ENCODE results near the gene NT5M. TPM values are rescaled to one million over a fixed set of nuclear protein-coding genes. Genes with fewer than 3 reads are reported as not detected.

NT5M gene
- total and polyA plus RNA-seq, 9 of the 15 experiments (the other 6 are each of a cell fraction or from before 2014, with no cell fraction given) = 0.24 to 10.1 (median 3.4) TPM

DNA sequence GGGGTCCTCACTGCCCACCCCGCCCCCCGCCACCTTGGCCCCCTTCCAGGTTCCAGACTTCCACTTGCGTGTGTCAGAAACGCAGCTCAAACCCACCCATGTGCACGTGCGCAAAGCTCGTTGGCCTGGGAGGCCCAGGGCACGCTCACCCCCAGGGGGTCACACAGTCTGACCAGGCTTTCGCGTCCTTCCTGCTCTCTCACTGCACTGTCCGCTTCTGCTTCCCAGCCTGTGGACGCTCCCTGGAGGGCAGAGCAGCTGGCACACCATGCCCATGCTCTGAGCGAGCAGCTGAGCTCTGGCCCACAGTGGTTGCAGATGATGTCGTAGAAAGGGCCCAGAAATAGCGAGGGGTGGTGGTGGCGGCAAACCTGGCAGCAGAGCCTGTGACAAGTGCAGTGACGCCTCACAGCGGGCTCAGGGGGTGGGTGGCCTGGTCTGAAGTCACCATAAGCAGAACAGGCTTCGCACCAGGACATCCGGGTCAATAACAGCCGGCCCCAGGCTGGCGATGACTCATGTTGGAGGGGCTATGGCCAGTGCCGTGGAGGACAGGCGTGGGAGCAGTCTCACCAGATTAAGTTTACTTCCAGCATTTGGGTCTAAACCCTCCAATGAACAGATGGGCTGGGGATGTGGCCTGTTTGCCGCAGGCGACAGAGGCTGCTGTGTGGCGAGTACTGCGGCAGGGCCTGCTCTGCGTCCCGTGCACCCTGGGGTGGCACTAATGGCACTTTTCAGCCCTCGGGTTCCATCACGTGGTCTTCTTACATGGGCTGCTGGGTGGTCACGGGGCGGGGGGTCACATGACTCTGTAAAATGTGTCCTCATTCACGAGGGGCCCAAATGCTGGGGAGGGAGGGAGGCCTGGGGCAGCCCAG is 49.0 kb downstream of the NT5M start (continued):
- TF ChIP-seq TAF1 (IDR thresholded peaks at IDR 0.05; ENCODE audit: control insufficient read depth, extremely low read depth, insufficient read depth, low read length, severe bottlenecking) (peak; percentile 33), ETV5 (CRISPR knock-in tag; IDR thresholded peaks at IDR 0.05; ENCODE audit: low read depth) (peak; percentile 48; the same call in 1 of the 2 replicates), ESRRA (IDR thresholded peaks at IDR 0.05; ENCODE audit: borderline replicate concordance, low read depth) (no peak), RAD21 (CRISPR knock-in tag; conservative IDR thresholded peaks at IDR 0.05 in 1 of 2, IDR thresholded peaks at IDR 0.05 in 1 of 2) (peak in 1 of 2 experiments; percentile 22; a peak in 1 of 4 replicates), SMARCB1 (IDR thresholded peaks at IDR 0.05; ENCODE audit: insufficient read length, low read depth) (no peak), NR2C2 (CRISPR knock-in tag; IDR thresholded peaks at IDR 0.05) (no peak), NR2C2 (tag; IDR thresholded peaks at IDR 0.05) (0 out of 2 replicates have a peak, but pooled peaks have one; percentile 18), KDM5B (IDR thresholded peaks at IDR 0.05; ENCODE audit: insufficient replicate concordance, low read depth, low read length) (peak; percentile 59)
- TF ChIP-seq, protein P1, sequence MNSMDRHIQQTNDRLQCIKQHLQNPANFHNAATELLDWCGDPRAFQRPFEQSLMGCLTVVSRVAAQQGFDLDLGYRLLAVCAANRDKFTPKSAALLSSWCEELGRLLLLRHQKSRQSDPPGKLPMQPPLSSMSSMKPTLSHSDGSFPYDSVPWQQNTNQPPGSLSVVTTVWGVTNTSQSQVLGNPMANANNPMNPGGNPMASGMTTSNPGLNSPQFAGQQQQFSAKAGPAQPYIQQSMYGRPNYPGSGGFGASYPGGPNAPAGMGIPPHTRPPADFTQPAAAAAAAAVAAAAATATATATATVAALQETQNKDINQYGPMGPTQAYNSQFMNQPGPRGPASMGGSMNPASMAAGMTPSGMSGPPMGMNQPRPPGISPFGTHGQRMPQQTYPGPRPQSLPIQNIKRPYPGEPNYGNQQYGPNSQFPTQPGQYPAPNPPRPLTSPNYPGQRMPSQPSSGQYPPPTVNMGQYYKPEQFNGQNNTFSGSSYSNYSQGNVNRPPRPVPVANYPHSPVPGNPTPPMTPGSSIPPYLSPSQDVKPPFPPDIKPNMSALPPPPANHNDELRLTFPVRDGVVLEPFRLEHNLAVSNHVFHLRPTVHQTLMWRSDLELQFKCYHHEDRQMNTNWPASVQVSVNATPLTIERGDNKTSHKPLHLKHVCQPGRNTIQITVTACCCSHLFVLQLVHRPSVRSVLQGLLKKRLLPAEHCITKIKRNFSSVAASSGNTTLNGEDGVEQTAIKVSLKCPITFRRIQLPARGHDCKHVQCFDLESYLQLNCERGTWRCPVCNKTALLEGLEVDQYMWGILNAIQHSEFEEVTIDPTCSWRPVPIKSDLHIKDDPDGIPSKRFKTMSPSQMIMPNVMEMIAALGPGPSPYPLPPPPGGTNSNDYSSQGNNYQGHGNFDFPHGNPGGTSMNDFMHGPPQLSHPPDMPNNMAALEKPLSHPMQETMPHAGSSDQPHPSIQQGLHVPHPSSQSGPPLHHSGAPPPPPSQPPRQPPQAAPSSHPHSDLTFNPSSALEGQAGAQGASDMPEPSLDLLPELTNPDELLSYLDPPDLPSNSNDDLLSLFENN (IDR thresholded peaks at IDR 0.05; ENCODE audit: low read depth in 2 of 2, low read length in 2 of 2) = peak in 1 of 2 experiments; percentile 64; a peak in 1 of 4 replicates
- TF ChIP-seq, protein P2, sequence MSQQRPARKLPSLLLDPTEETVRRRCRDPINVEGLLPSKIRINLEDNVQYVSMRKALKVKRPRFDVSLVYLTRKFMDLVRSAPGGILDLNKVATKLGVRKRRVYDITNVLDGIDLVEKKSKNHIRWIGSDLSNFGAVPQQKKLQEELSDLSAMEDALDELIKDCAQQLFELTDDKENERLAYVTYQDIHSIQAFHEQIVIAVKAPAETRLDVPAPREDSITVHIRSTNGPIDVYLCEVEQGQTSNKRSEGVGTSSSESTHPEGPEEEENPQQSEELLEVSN (IDR thresholded peaks at IDR 0.05; ENCODE audit: borderline replicate concordance in 1 of 2, extremely low read depth in 1 of 2, insufficient read depth in 1 of 2, insufficient read length in 1 of 2, low read depth in 1 of 2, low read length in 1 of 2, poor library complexity in 1 of 2, severe bottlenecking in 1 of 2) = peak; percentile 17 to 56
- TF ChIP-seq, protein P3, sequence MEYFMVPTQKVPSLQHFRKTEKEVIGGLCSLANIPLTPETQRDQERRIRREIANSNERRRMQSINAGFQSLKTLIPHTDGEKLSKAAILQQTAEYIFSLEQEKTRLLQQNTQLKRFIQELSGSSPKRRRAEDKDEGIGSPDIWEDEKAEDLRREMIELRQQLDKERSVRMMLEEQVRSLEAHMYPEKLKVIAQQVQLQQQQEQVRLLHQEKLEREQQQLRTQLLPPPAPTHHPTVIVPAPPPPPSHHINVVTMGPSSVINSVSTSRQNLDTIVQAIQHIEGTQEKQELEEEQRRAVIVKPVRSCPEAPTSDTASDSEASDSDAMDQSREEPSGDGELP (CRISPR knock-in tag; IDR thresholded peaks at IDR 0.05; ENCODE audit: borderline replicate concordance) = peak; percentile 91
- TF ChIP-seq, protein P4, sequence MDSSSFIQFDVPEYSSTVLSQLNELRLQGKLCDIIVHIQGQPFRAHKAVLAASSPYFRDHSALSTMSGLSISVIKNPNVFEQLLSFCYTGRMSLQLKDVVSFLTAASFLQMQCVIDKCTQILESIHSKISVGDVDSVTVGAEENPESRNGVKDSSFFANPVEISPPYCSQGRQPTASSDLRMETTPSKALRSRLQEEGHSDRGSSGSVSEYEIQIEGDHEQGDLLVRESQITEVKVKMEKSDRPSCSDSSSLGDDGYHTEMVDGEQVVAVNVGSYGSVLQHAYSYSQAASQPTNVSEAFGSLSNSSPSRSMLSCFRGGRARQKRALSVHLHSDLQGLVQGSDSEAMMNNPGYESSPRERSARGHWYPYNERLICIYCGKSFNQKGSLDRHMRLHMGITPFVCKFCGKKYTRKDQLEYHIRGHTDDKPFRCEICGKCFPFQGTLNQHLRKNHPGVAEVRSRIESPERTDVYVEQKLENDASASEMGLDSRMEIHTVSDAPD (CRISPR knock-in tag; IDR thresholded peaks at IDR 0.05) = no peak
- TF ChIP-seq, protein P5, sequence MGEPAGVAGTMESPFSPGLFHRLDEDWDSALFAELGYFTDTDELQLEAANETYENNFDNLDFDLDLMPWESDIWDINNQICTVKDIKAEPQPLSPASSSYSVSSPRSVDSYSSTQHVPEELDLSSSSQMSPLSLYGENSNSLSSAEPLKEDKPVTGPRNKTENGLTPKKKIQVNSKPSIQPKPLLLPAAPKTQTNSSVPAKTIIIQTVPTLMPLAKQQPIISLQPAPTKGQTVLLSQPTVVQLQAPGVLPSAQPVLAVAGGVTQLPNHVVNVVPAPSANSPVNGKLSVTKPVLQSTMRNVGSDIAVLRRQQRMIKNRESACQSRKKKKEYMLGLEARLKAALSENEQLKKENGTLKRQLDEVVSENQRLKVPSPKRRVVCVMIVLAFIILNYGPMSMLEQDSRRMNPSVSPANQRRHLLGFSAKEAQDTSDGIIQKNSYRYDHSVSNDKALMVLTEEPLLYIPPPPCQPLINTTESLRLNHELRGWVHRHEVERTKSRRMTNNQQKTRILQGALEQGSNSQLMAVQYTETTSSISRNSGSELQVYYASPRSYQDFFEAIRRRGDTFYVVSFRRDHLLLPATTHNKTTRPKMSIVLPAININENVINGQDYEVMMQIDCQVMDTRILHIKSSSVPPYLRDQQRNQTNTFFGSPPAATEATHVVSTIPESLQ (CRISPR knock-in tag; IDR thresholded peaks at IDR 0.05) = 0 out of 2 replicates have a peak, but pooled peaks have one; percentile 46

Measured in K562 (cell line).